ENCODE results near the gene HLA-DRB5.
"Not testable (repeated sequence)": the region's sequence is repeated elsewhere in the genome, so short reads cannot be mapped to it uniquely, and the experiment has no call there.

HLA-DRB5 gene

DNA sequence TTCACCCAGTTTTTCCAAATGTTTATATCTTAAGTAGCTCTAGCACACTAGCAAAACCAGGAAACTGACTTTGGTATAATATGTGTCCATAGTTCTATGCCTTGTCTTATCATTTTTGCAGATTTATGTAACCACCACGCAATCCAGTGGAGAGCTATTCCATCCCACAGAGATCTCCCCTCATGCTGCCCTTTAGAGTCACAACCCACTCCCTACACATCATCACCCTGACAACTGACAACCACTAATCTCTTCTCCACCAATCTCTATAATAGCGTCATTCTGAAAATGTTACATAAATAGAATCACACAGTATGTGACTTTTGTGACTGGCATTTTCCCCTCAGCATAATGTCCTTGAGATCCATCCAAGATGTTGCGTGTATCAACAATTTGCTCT is 29.1 kb downstream of the HLA-DRB5 start:
- DNase-seq (ENCODE audit: low spot score): no peak

DNA sequence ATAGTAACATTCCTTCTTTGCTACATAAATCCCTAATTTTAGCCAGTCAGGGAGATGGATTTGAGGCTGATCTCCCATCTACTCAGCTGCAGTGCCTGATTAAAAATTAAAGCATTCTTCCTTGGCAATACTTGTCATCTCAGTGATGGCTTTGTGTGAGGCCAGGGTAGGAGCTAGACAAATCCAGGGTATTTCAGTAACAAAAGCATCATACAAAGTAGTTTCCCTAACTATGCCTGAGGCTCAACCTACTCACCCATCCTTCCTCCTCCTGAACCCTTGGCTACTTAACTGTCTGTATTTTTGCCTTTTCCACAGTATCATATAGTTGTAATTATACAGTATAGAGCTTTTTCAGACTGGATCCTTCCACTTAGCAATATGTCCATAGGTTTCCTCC is 37.7 kb downstream of the HLA-DRB5 start:
- no peak for DNase-seq (ENCODE audit: low spot score)

- no peak for DNase-seq (ENCODE audit: low spot score)
Measured at GRCh38 chr6:32491700-32492099, 38.4 kb downstream of the HLA-DRB5 start.

GRCh38 chr6:32488083-32488482 is 42.0 kb downstream of the HLA-DRB5 start:
- no peak for DNase-seq (ENCODE audit: low spot score)

DNA sequence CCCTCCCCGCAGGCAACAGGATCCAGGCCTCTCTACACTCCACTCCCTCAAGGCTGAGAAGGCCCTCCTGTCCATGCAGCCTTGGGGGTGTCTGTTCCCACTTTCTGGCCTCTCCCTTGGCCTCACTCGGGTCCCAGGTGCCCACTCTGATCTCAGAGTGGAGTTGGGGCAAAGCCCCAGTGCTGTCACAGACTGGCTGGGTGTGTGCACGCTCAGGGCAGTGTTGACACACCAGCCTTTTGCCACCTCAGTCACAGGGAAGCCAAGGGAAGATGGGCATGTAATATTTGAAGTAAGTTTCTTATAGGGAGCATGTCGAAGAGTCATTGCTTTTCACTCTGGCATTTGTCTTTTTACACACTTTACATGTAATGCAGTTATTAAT is 45.5 kb downstream of the HLA-DRB5 start:
- no peak for DNase-seq (ENCODE audit: low spot score)

DNA sequence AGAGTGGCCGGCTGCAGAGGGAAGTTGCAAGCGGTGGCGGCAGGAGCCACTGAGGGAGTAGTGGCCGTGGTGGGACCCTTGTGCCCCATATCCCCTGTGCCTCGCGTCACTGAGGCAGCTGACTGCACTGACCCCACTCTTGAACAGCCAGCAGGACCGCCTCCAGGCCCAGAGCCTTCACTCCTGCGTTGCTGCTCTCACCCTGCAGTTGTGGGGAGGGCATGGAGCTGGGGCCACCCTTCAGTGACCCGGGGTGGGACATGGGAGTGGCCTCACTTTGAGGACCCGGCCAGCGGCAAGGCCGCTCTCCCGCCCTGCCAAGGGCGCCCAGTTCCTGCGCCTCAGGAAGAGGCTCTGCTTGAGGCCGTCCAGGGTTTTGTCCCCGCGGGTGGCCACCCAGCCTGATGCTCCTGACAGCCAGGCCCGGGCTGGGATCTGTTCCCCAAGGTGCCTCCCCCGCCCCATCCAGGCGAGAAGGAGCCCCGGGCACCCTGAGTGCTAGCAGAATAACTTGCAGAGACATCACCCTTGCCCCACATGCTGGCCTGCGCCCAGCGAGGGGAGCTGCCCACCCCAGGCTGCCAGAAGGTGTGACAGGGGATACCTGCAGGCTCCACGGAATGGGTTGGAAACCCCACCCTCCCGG is 46.0 kb downstream of the HLA-DRB5 start:
- no peak for DNase-seq (ENCODE audit: low spot score)

- DNase-seq (ENCODE audit: low spot score): no peak
Measured at GRCh38 chr6:32475392-32476206, 54.5 kb downstream of the HLA-DRB5 start.

DNA sequence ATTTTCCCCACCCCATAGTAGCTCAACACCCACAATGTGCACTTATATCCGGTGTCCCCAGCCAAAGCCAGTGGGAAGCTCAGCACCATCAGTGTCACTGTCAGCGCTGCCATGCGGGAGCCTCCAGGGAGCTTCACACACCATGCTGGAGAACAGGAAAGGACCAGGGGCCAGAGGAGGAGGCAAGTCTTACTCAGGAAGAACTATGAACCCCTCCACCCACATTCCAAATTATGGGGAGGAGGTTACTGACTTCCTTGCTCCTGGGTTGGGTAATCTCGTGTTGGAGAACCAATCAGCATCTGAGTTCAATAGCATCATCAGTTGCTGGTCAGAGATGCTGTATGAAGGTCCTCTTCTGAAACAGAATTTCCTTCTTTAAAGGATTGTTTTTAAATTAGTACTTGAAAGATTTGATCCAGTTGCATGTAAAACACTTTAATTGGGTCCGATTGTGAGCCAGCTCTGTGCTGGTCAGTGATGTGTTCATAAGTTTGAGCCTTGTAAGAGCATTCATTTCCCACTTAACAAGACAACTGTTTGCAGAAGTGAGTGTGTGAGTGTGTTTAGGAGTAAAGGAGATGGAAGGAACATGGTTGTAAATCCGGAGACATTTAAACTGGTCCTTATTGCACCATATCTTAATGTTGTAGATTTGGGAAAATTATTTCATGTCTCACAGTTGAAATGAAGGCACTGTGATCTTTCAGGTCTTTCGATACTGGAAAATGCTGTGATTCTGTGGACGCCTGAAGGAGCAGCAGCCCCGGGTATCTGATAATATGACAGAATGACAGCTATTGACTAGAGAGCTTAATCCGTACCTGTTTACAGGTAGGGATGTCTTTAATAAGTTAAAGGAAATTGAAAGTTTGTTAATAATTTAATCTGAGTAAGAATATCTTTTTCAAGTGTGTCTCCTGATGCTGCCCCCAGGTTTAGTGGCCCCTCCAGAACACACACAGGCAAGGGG is 56.4 kb downstream of the HLA-DRB5 start:
- not testable (repeated sequence) for DNase-seq (ENCODE audit: low spot score)

- no peak for DNase-seq (ENCODE audit: low spot score)
Measured at GRCh38 chr6:32472781-32473375, 57.2 kb downstream of the HLA-DRB5 start.

- not testable (repeated sequence) for DNase-seq (ENCODE audit: low spot score)
Measured at GRCh38 chr6:32467743-32468503, 62.2 kb downstream of the HLA-DRB5 start.

All from left forelimb (tissue), 1 donor.